ENCODE results near the gene PRDM5.

DNA sequence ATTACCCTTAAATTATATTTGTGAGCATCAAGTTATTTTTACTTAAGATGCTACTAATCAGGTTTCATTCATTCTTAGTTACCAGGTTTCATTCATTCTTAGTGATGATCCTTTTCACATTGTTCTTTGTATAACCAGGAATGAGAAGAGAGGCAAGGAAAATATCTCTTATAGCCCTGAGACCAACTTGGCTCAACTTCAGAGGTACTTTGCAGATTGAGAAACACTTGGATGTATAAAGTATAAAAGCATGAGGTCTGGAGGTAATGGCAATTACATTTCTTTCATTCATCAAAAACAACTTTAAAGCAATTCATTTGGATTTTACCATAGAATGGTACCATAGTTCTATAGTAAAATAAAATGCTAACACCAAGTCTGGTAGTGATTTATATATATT lies 231.0 kb downstream of the PRDM5 start:
- TF ChIP-seq, protein P1, sequence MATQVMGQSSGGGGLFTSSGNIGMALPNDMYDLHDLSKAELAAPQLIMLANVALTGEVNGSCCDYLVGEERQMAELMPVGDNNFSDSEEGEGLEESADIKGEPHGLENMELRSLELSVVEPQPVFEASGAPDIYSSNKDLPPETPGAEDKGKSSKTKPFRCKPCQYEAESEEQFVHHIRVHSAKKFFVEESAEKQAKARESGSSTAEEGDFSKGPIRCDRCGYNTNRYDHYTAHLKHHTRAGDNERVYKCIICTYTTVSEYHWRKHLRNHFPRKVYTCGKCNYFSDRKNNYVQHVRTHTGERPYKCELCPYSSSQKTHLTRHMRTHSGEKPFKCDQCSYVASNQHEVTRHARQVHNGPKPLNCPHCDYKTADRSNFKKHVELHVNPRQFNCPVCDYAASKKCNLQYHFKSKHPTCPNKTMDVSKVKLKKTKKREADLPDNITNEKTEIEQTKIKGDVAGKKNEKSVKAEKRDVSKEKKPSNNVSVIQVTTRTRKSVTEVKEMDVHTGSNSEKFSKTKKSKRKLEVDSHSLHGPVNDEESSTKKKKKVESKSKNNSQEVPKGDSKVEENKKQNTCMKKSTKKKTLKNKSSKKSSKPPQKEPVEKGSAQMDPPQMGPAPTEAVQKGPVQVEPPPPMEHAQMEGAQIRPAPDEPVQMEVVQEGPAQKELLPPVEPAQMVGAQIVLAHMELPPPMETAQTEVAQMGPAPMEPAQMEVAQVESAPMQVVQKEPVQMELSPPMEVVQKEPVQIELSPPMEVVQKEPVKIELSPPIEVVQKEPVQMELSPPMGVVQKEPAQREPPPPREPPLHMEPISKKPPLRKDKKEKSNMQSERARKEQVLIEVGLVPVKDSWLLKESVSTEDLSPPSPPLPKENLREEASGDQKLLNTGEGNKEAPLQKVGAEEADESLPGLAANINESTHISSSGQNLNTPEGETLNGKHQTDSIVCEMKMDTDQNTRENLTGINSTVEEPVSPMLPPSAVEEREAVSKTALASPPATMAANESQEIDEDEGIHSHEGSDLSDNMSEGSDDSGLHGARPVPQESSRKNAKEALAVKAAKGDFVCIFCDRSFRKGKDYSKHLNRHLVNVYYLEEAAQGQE (IDR thresholded peaks at IDR 0.05; ENCODE audit: borderline replicate concordance) = no peak
- no peak for TF ChIP-seq TAF1 (IDR thresholded peaks at IDR 0.05; ENCODE audit: low read depth)
- TF ChIP-seq POLR2AphosphoS5 (IDR thresholded peaks at IDR 0.05) = no peak
- no peak for TF ChIP-seq MXI1 (conservative IDR thresholded peaks at IDR 0.05; ENCODE audit: poor library complexity, severe bottlenecking)
- TF ChIP-seq, protein P2, sequence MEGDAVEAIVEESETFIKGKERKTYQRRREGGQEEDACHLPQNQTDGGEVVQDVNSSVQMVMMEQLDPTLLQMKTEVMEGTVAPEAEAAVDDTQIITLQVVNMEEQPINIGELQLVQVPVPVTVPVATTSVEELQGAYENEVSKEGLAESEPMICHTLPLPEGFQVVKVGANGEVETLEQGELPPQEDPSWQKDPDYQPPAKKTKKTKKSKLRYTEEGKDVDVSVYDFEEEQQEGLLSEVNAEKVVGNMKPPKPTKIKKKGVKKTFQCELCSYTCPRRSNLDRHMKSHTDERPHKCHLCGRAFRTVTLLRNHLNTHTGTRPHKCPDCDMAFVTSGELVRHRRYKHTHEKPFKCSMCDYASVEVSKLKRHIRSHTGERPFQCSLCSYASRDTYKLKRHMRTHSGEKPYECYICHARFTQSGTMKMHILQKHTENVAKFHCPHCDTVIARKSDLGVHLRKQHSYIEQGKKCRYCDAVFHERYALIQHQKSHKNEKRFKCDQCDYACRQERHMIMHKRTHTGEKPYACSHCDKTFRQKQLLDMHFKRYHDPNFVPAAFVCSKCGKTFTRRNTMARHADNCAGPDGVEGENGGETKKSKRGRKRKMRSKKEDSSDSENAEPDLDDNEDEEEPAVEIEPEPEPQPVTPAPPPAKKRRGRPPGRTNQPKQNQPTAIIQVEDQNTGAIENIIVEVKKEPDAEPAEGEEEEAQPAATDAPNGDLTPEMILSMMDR (IDR thresholded peaks at IDR 0.05; ENCODE audit: poor library complexity, severe bottlenecking) = no peak
